NT2/D1 (cell line): Measurements from ENCODE around the gene TLN1.

Source experiments
- SUZ12 ChIP-seq: IDR thresholded peaks from 2 replicates; pipeline ENCODE4 v1.6.1; 2011; ENCODE audit not compliant: insufficient read length, insufficient read depth; ENCODE audit errors: extremely low read depth
- YY1 ChIP-seq: IDR thresholded peaks from 2 replicates; pipeline ENCODE4 v1.6.1; 2011; ENCODE audit not compliant: insufficient read length, insufficient read depth
- ZNF274 ChIP-seq: IDR thresholded peaks from 2 replicates; pipeline ENCODE4 v1.6.1; 2011; ENCODE audit warnings: mild to moderate bottlenecking, low read depth, low read length

DNA sequence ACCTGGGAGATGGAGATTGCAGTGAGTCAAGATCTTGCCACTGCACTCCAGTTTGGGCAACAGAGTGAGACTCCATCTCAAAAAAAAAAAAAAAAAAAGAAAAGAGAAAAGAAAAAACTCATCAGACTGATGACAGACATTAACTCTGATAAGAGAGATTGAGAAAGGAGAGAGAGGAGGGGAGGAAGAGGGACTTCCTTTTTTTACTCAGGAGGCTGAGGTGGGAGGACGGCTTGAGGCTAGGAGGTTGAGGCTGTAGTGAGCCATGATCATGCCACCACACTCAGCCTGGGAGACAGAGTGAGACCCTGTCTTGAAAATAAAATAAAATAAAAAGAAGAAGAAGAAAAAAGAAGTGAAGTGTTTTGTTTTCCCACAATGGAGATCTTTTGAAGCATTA is 31.8 kb upstream of the TLN1 start:
- TF ChIP-seq YY1, result no peak
- TF ChIP-seq SUZ12, result no peak
- no peak for TF ChIP-seq ZNF274
